ENCODE results near the gene DCAF11.

The DCAF11 gene

GRCh38 chr14:24116128-24116814 lies 1.7 kb downstream of the DCAF11 start:
- in situ Hi-C loops (cut with MboI; ENCODE audit: low sequenced_read_pairs), result no loop called here

DNA sequence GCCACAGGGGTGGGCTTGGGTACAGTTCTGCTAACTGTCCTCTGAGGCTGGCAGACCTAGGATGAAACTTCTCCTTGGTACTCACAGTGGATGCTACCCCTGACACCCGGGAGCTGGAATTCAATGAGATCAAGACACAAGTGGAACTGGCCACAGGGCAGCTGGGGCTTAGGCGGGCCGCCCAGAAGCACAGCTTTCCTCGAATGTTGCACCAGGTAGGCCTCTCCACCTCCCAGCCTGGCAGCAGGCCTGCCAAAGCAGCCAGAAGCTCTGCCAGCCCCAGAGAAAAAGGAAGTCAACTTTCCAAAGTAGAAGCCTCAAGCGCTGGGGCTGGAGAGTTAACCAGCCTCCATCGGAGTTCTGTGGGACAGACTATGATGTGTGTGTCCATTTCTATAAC lies 2.6 kb downstream of the DCAF11 start:
- in situ Hi-C loops (cut with MboI; ENCODE audit: low sequenced_read_pairs), result no loop called here

GRCh38 chr14:24119691-24120090 lies 5.1 kb downstream of the DCAF11 start:
- in situ Hi-C loops (cut with MboI; ENCODE audit: low sequenced_read_pairs), result no loop called here

DNA sequence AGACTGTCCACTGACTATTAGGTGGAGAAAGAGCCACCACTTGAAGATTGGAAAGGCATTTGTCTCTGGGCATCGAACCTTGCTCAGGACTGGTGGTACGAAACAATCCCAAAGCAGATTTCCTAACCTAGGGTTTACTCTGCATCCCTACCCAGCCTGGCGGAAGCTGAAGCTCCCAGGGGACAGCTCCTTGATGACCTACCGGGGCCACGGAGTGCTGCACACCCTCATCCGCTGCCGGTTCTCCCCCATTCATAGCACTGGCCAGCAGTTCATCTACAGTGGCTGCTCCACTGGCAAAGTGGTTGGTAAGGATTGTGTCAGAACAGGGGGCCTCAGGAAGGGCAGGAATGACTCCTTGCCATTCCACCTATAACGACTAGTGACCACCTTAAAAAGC lies 6.6 kb downstream of the DCAF11 start:
- in situ Hi-C loops (cut with MboI; ENCODE audit: low sequenced_read_pairs), result no loop called here

DNA sequence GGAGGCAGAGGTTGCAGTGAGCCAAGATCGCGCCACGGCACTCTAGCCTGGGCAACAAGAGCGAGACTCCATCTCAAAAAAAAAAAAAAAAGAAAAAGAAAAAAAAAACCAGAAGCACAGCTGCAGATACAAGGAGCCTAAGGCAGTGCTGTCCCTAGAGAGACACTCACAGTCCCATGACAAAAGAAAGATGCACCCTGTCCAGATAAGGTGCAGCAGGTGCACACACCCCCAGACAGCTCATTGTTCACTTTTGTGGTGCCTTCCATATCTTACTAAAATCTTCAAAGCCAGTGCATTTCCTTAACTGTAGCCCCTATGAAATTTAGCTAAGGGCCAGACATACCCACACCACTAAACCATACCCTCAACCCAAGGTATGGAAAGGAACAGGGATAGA lies 7.8 kb downstream of the DCAF11 start:
- in situ Hi-C loops (cut with MboI; ENCODE audit: low sequenced_read_pairs), result no loop called here

- in situ Hi-C loops (cut with MboI; ENCODE audit: low sequenced_read_pairs), result no loop called here
Observed at GRCh38 chr14:24122898-24123297, 8.3 kb downstream of the DCAF11 start.

GRCh38 chr14:24123424-24124417 lies 9.1 kb downstream of the DCAF11 start:
- in situ Hi-C loops (cut with MboI; ENCODE audit: low sequenced_read_pairs), result no loop called here

DNA sequence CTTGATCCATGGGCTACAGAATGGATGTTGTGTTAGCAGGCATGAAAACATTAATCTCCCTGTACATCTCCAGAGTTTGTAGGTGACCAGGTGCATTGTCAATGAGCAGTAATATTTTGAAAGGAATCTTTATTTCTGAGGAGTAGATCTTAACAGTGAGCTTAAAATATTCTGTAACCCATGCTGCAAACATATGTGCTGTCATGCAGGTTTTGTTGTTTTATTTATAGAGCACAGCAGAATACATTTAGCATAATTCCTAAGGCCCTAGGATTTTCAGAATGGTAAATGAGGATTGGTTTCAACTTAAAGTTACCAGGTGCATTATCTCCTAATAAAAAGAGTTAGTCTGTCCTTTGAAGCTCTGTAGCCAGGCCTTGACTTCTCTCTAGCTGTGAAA lies 12.4 kb downstream of the DCAF11 start:
- in situ Hi-C loops (cut with MboI; ENCODE audit: low sequenced_read_pairs), result no loop called here

- in situ Hi-C loops (cut with MboI; ENCODE audit: low sequenced_read_pairs), result no loop called here
Observed at GRCh38 chr14:24127673-24128072, 13.1 kb downstream of the DCAF11 start.

GRCh38 chr14:24129410-24129998 lies 14.9 kb downstream of the DCAF11 start:
- in situ Hi-C loops (cut with MboI; ENCODE audit: low sequenced_read_pairs), result no loop called here

- in situ Hi-C loops (cut with MboI; ENCODE audit: low sequenced_read_pairs), result no loop called here
Observed at GRCh38 chr14:24130380-24130716, 15.8 kb downstream of the DCAF11 start, which contains the start of gene FITM1. Gene FITM1 (plus strand): TSS chr14:24130659. CDS start chr14:24131564, 905 bp downstream.

DNA sequence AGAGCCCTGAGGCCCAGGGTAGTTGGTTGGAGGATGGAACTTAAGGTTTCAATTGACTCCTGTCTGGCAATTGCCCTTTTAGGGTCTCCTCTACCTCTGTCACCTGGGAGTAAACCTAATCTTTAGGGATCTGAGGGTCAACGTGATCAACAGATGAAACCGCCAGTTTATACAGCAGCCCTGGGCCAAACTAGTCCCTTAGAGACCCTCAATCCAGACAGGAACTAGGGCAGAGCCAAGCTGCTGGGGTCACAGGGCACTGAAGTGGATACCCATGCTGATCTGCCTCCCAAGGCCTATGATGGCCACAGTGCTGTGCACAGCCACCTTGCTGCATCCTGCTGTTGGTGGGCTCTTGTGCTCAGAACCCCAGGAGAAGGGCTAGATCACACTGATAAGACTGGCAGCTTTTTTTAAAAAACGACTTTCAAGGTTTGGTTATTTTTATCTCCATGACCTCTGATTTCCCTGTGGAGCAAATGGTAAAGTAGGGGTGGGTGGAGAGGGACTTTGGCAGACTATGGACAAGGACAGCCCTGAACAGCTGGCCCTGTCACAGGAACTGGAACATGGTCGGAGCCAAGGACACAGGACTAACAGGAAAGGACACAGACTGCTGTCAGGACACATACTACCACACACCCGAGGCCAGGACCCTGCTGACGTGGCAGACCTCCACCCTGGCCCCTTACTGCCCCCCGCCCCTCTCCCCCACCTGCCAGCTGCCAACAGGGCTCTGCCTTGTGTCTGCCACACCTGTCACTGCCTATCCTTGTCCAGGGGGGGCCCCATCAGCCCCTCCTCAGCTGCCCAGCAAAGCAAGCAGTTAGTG lies 16.4 kb downstream of the DCAF11 start:
- in situ Hi-C loops (cut with MboI; ENCODE audit: low sequenced_read_pairs), result no loop called here

GRCh38 chr14:24131549-24131966 lies 17.0 kb downstream of the DCAF11 start:
- in situ Hi-C loops (cut with MboI; ENCODE audit: low sequenced_read_pairs), result no loop called here

GRCh38 chr14:24132061-24132685 lies 17.6 kb downstream of the DCAF11 start:
- in situ Hi-C loops (cut with MboI; ENCODE audit: low sequenced_read_pairs), result no loop called here

GRCh38 chr14:24132976-24133375 lies 18.4 kb downstream of the DCAF11 start:
- in situ Hi-C loops (cut with MboI; ENCODE audit: low sequenced_read_pairs), result no loop called here

GRCh38 chr14:24133735-24134134 lies 19.2 kb downstream of the DCAF11 start:
- in situ Hi-C loops (cut with MboI; ENCODE audit: low sequenced_read_pairs), result no loop called here

- in situ Hi-C loops (cut with MboI; ENCODE audit: low sequenced_read_pairs), result no loop called here
Observed at GRCh38 chr14:24135584-24135833, 20.9 kb downstream of the DCAF11 start.

GRCh38 chr14:24135834-24136683 lies 21.5 kb downstream of the DCAF11 start, which contains the start of gene PSME1:
Gene PSME1 (plus strand): TSS chr14:24136194. CDS start chr14:24136263, 69 bp downstream.
- in situ Hi-C loops (cut with MboI; ENCODE audit: low sequenced_read_pairs), result no loop called here

GRCh38 chr14:24136684-24137528 lies 22.3 kb downstream of the DCAF11 start:
- in situ Hi-C loops (cut with MboI; ENCODE audit: low sequenced_read_pairs), result no loop called here

Measured in hTERT RPE-1 (cell line).